Stimulated activated CD4-positive, alpha-beta T cell treated with anti-CD3 and anti-CD28 coated beads, Interleukin-4, amount 100 ng/mL, for 4 hours (primary cell): ENCODE measurements around the gene LHX4.

Experiments
- DNase-seq, 2 experiments: peaks; one replicate each; pipeline ENCODE4 v3.0.0-alpha.2; 2020

LHX4 gene

DNA sequence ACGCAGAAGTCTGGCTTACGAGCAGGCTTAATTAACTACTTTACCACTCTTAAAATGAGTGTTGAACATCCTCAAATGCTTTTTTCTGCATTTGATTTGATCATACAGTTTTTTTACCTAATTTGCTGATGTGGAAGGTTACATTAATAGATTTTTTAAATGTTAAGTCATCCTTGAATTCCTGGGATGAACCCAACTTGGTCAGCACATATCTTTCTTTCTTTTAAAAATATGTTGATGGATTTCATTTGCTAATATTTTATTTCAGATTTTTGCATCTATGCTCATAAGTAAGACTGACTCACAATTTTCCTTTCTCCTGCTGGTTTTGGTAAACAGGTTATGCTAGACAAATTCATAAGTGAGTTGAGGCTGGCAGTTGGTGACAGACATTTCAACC is 82.9 kb downstream of the LHX4 start:
- DNase-seq, result no peak

DNA sequence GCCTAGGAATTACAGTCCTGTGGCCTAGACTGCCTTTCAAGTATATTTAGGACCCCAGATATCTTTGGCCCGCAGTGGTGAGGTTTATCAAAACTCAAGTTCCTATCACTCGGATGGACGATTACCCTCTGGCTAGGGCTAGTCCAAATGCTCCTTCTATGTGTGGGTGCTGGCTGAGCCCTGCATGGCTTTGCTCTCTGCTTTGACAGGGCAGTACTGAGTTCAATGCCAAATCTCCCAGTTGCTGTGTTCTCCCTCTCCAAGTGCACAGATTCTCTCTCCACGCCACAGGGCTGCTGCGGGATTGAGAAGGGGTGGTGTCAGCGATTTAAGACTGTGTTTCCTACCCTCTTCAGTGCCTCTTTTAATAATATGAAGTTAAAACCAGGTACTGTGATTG is 97.0 kb downstream of the LHX4 start:
- DNase-seq, result no peak
